ENCODE data around the gene KBTBD7. TPM values are rescaled to one million over a fixed set of nuclear protein-coding genes. Genes with fewer than 3 reads are reported as not detected.
A peak's percentile ranks its signal among the peaks of the same experiment; 100 is the strongest.

KBTBD7 gene
- total and polyA plus RNA-seq, 2 of the 13 experiments (the other 11 are each of a cell fraction or from before 2014, with no cell fraction given): 3.6 to 9.0 TPM

DNA sequence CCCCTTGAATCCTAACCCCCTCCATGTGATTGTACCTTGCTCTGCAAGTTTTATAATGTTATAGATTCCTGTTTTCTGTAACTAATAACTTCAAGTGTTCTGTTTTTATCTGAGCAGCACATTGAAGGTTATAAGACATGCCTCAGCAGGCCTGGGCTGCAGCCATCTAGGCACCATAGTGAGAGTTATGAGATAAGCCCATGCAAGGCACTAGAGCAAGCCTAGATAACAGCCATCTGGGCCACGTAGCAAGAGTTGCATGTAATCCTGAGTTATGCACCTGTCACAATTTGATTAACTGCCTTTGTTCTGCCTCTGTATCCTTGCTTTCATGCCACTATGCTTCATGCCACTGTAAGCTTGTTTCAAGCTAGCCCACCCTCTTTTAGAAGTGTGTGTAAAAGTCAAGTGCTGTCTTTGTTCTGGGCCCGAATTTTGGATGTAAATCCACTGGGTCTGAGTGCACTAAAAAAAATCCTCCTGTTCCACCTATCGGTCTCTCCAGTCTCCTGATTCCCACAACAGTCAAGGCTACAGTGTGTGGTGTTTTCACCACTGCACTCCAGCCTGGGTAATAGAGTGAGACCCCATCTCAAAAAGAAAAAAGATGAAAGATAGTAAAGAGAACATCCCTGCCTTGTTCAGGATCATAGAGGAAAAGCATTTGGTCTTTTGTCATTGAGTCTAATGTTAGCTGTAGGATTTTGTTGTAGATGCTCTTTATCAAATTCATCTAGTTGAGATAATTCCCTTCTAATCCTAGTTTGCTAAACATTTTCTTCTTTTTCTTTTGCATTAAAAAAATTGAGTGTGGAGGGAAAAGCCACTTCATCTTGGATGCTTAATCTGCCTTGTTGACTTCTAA, 45.7 kb downstream of the KBTBD7 start (continued):
- TF ChIP-seq, protein P1, sequence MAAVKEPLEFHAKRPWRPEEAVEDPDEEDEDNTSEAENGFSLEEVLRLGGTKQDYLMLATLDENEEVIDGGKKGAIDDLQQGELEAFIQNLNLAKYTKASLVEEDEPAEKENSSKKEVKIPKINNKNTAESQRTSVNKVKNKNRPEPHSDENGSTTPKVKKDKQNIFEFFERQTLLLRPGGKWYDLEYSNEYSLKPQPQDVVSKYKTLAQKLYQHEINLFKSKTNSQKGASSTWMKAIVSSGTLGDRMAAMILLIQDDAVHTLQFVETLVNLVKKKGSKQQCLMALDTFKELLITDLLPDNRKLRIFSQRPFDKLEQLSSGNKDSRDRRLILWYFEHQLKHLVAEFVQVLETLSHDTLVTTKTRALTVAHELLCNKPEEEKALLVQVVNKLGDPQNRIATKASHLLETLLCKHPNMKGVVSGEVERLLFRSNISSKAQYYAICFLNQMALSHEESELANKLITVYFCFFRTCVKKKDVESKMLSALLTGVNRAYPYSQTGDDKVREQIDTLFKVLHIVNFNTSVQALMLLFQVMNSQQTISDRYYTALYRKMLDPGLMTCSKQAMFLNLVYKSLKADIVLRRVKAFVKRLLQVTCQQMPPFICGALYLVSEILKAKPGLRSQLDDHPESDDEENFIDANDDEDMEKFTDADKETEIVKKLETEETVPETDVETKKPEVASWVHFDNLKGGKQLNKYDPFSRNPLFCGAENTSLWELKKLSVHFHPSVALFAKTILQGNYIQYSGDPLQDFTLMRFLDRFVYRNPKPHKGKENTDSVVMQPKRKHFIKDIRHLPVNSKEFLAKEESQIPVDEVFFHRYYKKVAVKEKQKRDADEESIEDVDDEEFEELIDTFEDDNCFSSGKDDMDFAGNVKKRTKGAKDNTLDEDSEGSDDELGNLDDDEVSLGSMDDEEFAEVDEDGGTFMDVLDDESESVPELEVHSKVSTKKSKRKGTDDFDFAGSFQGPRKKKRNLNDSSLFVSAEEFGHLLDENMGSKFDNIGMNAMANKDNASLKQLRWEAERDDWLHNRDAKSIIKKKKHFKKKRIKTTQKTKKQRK (IDR thresholded peaks at IDR 0.05; ENCODE audit: low read length): peak; percentile 22; the same call in 1 of the 2 replicates
- TF ChIP-seq, protein P2, sequence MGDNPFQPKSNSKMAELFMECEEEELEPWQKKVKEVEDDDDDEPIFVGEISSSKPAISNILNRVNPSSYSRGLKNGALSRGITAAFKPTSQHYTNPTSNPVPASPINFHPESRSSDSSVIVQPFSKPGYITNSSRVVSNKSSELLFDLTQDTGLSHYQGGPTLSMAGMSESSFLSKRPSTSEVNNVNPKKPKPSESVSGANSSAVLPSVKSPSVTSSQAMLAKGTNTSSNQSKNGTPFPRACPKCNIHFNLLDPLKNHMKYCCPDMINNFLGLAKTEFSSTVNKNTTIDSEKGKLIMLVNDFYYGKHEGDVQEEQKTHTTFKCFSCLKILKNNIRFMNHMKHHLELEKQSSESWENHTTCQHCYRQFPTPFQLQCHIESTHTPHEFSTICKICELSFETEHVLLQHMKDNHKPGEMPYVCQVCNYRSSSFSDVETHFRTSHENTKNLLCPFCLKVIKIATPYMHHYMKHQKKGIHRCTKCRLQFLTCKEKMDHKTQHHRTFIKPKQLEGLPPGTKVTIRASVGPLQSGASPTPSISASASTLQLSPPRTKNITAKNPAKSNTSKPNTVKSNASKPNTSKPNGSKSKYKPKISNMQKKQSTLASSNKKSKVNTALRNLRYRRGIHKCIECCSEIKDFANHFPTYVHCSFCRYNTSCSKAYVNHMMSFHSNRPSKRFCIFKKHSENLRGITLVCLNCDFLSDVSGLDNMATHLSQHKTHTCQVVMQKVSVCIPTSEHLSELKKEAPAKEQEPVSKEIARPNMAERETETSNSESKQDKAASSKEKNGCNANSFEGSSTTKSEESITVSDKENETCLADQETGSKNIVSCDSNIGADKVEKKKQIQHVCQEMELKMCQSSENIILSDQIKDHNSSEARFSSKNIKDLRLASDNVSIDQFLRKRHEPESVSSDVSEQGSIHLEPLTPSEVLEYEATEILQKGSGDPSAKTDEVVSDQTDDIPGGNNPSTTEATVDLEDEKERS (CRISPR knock-in tag; IDR thresholded peaks at IDR 0.05): peak; percentile 97

DNA sequence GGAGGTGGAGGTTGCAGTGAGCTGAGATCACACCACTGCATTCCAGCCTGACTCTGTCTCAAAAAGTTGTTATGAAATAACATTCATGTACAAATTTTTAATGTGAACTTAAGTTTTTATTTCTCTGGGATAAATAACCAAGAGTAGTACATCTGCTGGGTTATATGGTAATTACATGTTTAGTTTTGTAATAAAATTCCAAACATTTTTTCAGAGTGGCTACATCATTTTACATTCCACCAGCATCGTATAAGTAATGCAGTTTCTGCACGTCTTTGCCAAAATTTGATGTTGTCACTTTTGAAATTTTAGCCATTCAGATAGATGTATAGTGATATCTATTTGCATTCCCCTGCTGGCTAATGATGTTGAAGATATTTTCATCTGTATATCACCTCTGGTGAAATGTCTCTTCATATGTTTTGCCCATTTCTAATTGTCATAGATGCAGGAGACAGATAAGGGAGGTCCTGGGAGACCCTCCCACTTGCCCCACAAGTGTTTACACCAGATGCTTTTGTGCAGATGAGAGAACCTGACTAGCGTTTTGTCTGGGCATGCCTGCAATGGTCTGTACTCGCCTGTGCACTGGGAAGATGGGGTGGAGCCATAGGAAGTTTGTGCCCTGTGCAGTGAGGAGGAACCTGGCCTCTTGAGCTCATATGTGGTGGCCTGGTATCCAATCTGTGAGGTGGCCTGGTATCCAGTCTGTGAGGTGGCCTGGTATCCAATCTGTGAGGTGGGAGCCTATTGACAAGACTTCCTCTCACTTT, 49.0 kb downstream of the KBTBD7 start:
- no peaks in the 10 kb centered on the region for H3K79me2 ChIP-seq (ENCODE audit: insufficient read depth, low read length)
- intact Hi-C loops (cut with micrococcal nuclease; ENCODE audit: unreplicated experiment): no loop called here
- H3K9ac ChIP-seq (ENCODE audit: insufficient read depth, low read depth, low read length): no peak overlapping the region
- in situ Hi-C loops (cut with HindIII; ENCODE audit: extremely low pct_ligation_motif_present, low pct_unique_long_range_greater_than_20kb): no loop called here
- ChIA-PET POLR2A (no interaction called here), CTCF (ENCODE audit: low intra/inter-chr PET ratio, low total read pairs) (no interaction called here)
- no peak overlapping the region for H2AFZ ChIP-seq (ENCODE audit: low read length)
- 86% methylated on average over 4 of the region's 4 CpGs for WGBS (ENCODE audit: low lambda C conversion rate)
- no peak for DNase-seq (ENCODE audit: low spot score)
- H4K20me1 ChIP-seq (ENCODE audit: insufficient read depth, low read length): no peaks in the 10 kb centered on the region
- no peaks in the 10 kb centered on the region for H3K4me1 ChIP-seq (ENCODE audit: insufficient read depth, low read length)
- no TSS peak for BruUV-seq (replicated peaks)
- no peak for FAIRE-seq
- H3K9me3 ChIP-seq (ENCODE audit: low read length): peaks cover 32% of the 10 kb centered on the region
- no peak for ATAC-seq
- TF ChIP-seq ZNF792 (CRISPR knock-in tag; IDR thresholded peaks at IDR 0.05): no peak
- TF ChIP-seq ZNF572 (CRISPR knock-in tag; IDR thresholded peaks at IDR 0.05): no peak
- TF ChIP-seq KDM1A (CRISPR knock-in tag; IDR thresholded peaks at IDR 0.05): no peak
- no peak for TF ChIP-seq GMEB2 (CRISPR knock-in tag; IDR thresholded peaks at IDR 0.05; ENCODE audit: low read depth)
- no peak for TF ChIP-seq XBP1 (CRISPR knock-in tag; IDR thresholded peaks at IDR 0.05)
- TF ChIP-seq JUNB (CRISPR knock-in tag; IDR thresholded peaks at IDR 0.05; ENCODE audit: borderline replicate concordance): no peak
- TF ChIP-seq KLF13 (CRISPR knock-in tag; IDR thresholded peaks at IDR 0.05): no peak
- TF ChIP-seq MBNL3 (CRISPR knock-in tag; conservative IDR thresholded peaks at IDR 0.05): no peak
- no peak overlapping the region for H3K4me3 ChIP-seq (replicated peaks in 1 of 3; ENCODE audit: insufficient read depth in 1 of 3, low read depth in 2 of 3, low read length in 3 of 3)
- H3K4me2 ChIP-seq (ENCODE audit: low read depth, low read length): no peak overlapping the region
- H3K27me3 ChIP-seq (ENCODE audit: control insufficient read depth in 1 of 2, insufficient read depth in 2 of 2, low read length in 2 of 2): no peaks in the 10 kb centered on the region
- H3K27ac ChIP-seq (ENCODE audit: extremely low read length, insufficient read depth, low read length): no peak overlapping the region
- no peaks in the 10 kb centered on the region for H3K36me3 ChIP-seq (replicated peaks in 1 of 2; ENCODE audit: control insufficient read depth in 1 of 2, insufficient read depth in 2 of 2, low read length in 2 of 2)
